ENCODE data around the gene DPPA2.
"Not testable (repeated sequence)": the region's sequence is repeated elsewhere in the genome, so short reads cannot be mapped to it uniquely, and the experiment has no call there.

The DPPA2 gene

GRCh38 chr3:109316162-109316730 is at the start of gene DPPA2:
DPPA2 (minus strand) TSS chr3:109316517; CDS start chr3:109314542, 1,975 bp downstream.
- intact Hi-C loops (cut with DNase I) = no loop called here
- no peak for DNase-seq

GRCh38 chr3:109364088-109364487 is 47.8 kb upstream of the DPPA2 start:
- intact Hi-C loops (cut with DNase I) = no loop called here
- DNase-seq = no peak

GRCh38 chr3:109363634-109364033 is 47.3 kb upstream of the DPPA2 start:
- intact Hi-C loops (cut with DNase I) = no loop called here
- no peak for DNase-seq

- DNase-seq = no peak
- intact Hi-C loops (cut with DNase I) = no loop called here
Measured at GRCh38 chr3:109362823-109363222, 46.5 kb upstream of the DPPA2 start.

- DNase-seq = not testable (repeated sequence)
Measured at GRCh38 chr3:109358809-109359208, 42.5 kb upstream of the DPPA2 start.

GRCh38 chr3:109356442-109357155 is 40.3 kb upstream of the DPPA2 start:
- intact Hi-C loops (cut with DNase I) = no loop called here
- no peak for DNase-seq

More at GRCh38 chr3:109358809-109359208, 42.5 kb upstream of the DPPA2 start:
- intact Hi-C loops (cut with DNase I) = not testable (repeated sequence)

GRCh38 chr3:109355625-109356441 is 39.5 kb upstream of the DPPA2 start:
- intact Hi-C loops (cut with DNase I) = no loop called here
- no peak for DNase-seq

GRCh38 chr3:109353057-109353456 is 36.7 kb upstream of the DPPA2 start:
- DNase-seq = no peak
- intact Hi-C loops (cut with DNase I) = no loop called here

- intact Hi-C loops (cut with DNase I) = no loop called here
- no peak for DNase-seq
Measured at GRCh38 chr3:109351231-109351630, 34.9 kb upstream of the DPPA2 start.

GRCh38 chr3:109346770-109347295 is 30.5 kb upstream of the DPPA2 start:
- DNase-seq = no peak
- intact Hi-C loops (cut with DNase I) = no loop called here

- intact Hi-C loops (cut with DNase I) = no loop called here
- DNase-seq = no peak
Measured at GRCh38 chr3:109346099-109346498, 29.8 kb upstream of the DPPA2 start.

GRCh38 chr3:109339714-109340648 is 23.7 kb upstream of the DPPA2 start:
- no peak for DNase-seq
- intact Hi-C loops (cut with DNase I) = no loop called here

- intact Hi-C loops (cut with DNase I) = no loop called here
Measured at GRCh38 chr3:109339197-109339596, 22.9 kb upstream of the DPPA2 start.

GRCh38 chr3:109338322-109338721 is 22.0 kb upstream of the DPPA2 start:
- intact Hi-C loops (cut with DNase I) = no loop called here
- DNase-seq = no peak

More at GRCh38 chr3:109339197-109339596, 22.9 kb upstream of the DPPA2 start:
- DNase-seq = no peak

- DNase-seq = no peak
- intact Hi-C loops (cut with DNase I) = no loop called here
Measured at GRCh38 chr3:109337393-109337792, 21.1 kb upstream of the DPPA2 start, which contains the start of gene DPPA4. DPPA4 (minus strand) TSS chr3:109337546; CDS start chr3:109337517, 29 bp downstream.

- intact Hi-C loops (cut with DNase I) = no loop called here
- DNase-seq = no peak
Measured at GRCh38 chr3:109336291-109336861, 20.1 kb upstream of the DPPA2 start.

- no peak for DNase-seq
- intact Hi-C loops (cut with DNase I) = no loop called here
Measured at GRCh38 chr3:109334572-109334971, 18.3 kb upstream of the DPPA2 start.

- DNase-seq = no peak
- intact Hi-C loops (cut with DNase I) = no loop called here
Measured at GRCh38 chr3:109331692-109332091, 15.4 kb upstream of the DPPA2 start.
